Stimulated activated CD8-positive, alpha-beta memory T cell treated with anti-CD3 and anti-CD28 coated beads, Interleukin-15, amount 100 ng/mL, for 1 hour (primary cell): ENCODE data around the gene ARHGAP22.

ENCODE experiments used
- DNase-seq: peaks from one replicate; pipeline ENCODE4 v3.0.0-alpha.2; 2020; ENCODE audit warnings: low read depth

Gene ARHGAP22

DNA sequence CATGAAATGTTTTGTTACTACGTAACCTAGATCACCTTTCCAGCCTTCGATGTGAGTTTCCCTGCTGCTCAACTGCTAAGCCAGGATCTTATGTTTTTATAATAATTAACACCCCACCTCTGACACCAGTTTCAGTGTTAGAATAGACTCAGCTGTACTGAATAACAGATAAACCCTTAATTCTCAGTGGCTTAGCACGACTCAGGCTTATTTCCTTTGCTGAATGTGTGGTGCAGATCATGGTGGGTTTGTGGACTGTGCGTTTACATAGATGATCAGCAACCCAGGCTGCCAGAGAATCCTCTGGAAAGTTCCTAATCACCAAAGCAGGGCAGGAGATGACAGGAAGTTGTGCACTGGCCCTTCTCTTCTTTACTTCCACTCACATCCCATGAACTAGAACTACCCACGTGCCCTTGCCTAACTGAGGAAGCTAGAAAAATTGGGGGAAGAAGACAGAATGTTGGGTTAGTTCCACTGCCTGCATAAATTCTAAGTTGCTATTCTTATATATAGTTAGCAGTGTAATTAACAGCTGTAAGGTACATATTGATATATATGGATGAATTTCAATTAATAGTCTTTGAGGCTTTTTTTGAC lies 186.6 kb downstream of the ARHGAP22 start:
- no peak for DNase-seq

DNA sequence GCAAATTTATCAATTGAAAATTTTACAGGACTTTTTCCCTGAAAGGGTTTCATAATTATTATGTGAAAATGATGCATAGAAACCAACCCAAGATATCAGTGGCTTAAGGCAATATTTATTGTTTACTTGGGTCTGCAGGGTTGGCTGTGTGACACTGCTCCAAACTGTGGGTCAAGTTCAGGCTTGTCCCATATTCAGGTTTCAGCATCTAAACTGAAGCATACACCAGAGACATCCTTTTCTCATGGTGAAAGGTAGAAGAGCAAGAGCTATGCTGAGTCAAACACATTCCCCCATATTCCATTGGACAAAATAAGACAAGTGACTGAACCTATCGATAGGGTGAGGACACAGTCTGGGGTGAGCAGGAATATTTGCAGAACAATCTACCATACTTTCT lies 187.5 kb downstream of the ARHGAP22 start:
- no peak for DNase-seq

GRCh38 chr10:48416584-48417232 lies 188.2 kb downstream of the ARHGAP22 start:
- DNase-seq = no peak

DNA sequence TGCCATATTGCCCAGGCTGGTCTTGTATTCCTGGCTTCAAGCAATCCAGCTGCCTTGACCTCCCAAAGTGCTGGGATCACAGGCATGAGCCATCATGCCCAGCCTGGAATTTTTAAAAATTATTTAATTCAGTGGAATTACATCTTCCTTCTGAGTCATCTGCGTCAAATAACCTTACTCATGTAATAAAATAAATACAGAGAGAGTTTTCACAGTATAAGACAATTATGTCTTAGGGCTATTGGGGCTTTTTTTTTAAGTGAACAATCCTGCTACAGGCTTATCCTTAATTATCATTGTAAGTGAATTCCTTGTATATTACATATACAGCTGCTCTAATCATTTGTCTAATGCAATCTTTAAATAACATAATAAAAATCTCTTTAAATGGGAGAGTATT lies 190.1 kb downstream of the ARHGAP22 start:
- no peak for DNase-seq

GRCh38 chr10:48414160-48414559 lies 190.7 kb downstream of the ARHGAP22 start:
- DNase-seq = no peak

- DNase-seq = no peak
These were observed 191.9 kb downstream of the ARHGAP22 start for GRCh38 chr10:48412933-48413332.

- no peak for DNase-seq
These were observed 192.8 kb downstream of the ARHGAP22 start for GRCh38 chr10:48412081-48412480.

- no peak for DNase-seq
These were observed 193.4 kb downstream of the ARHGAP22 start for GRCh38 chr10:48411510-48411909.

DNA sequence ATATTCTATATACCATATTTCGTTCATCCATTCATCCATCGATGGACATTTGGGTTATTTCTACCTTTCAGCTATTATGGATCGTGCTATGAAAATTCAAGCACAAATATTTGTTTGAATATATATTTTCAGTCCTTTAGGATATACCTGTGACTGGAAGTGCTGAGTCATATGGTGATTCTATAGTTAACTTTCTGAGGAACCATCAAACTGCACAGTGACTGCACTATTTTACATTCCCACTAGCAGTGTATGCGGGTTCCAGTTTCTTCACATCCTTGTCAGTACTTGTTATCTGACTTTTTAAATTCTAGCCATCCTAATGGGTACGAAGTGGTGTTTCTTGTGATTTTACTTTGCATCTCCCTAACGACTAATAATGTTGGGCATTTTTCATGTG lies 194.4 kb downstream of the ARHGAP22 start:
- DNase-seq = no peak

GRCh38 chr10:48406658-48407057 lies 198.2 kb downstream of the ARHGAP22 start:
- no peak for DNase-seq

GRCh38 chr10:48406204-48406603 lies 198.7 kb downstream of the ARHGAP22 start:
- no peak for DNase-seq

DNA sequence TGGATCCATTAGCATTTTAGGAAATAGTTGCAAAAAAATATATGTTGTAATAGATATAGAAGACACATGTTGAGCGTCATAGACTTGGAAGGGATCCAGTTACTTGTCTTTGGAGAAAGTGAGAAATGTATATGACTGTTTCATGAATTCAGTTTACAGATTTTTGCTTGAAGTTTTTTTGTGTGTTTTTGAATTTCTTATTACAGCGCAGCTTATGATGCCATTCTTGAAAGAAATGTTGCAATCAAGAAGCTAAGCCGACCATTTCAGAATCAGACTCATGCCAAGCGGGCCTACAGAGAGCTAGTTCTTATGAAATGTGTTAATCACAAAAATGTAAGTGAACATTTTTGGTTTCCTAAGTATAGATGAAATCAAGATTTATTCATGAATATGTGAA lies 200.2 kb downstream of the ARHGAP22 start:
- no peak for DNase-seq

DNA sequence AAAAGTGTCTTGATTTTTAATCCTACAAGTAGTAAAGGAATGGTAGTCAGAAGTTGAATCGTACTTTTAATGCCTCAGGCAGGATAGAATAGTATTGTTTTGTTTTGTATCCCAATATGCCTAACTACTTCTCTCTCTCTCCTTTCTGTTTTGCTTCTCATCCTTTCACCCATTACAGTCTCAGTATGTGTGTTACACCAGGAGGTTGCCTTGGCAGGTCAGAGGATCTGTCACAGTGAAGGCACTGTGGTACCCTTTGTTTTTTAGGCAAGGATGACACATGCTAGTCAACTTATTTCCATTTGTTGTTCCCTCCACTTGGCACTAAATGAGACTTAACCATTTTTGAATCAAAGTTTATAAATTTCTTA lies 204.0 kb downstream of the ARHGAP22 start:
- DNase-seq = no peak

GRCh38 chr10:48400129-48400849 lies 204.6 kb downstream of the ARHGAP22 start:
- DNase-seq = no peak

- DNase-seq = no peak
These were observed 205.3 kb downstream of the ARHGAP22 start for GRCh38 chr10:48399551-48399950.

- no peak for DNase-seq
These were observed 205.8 kb downstream of the ARHGAP22 start for GRCh38 chr10:48399056-48399541.

GRCh38 chr10:48398261-48398660 lies 206.6 kb downstream of the ARHGAP22 start:
- DNase-seq = no peak
